ENCODE data around the gene WDFY2. TPM values are rescaled to one million over a fixed set of nuclear protein-coding genes. Genes with fewer than 3 reads are reported as not detected.

The WDFY2 gene
- total and polyA plus RNA-seq, 2 of the 8 experiments (the other 6 are each of a cell fraction or from before 2014, with no cell fraction given) = 13.9 to 29.0 TPM

DNA sequence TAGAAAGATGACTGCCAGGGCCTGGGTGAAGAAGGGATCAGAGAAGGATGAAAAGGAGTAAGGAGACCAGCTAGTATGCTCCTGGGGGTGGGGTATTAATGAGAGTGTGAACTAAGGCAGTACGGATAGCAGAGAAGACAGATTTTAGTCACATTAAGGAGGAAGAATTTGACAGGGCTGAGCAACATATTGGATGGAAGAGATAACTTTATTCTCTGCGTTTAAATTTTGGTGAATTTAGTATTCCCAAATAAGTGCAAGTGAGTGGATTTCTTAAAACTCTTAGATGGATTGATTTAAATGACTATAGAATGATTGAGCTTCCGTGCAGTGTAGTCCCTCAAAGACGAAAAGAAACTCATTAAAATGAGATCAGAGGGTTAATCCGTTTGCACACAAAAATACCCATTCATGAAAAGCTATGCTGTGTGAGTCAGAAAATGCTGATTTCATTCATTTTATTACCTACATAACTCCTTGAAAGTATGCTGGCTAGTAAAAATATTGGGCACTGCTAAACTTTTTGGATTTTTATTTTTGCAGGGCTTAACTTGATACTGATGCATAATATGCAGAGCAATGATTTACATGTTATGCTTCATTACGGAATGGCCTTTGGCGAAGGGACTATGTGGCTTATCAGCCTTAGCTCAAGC is 54.1 kb downstream of the WDFY2 start:
- POLR2A ChIA-PET (ENCODE audit: partially characterized antibody) = interaction anchor here (0.9 to 1.2 kb wide), 3 partner anchors 52 to 185 kb away, joined by 3 read pairs; partner anchors contain the start of gene INTS6
- Histone ChIP-seq H2BK20ac (ENCODE audit: low read length) (no peak overlapping the region), H3K56ac (replicated peaks; ENCODE audit: insufficient read length, low read depth, low read length) (no peak overlapping the region), H3K27ac (ENCODE audit: low read depth, low read length) (no peak overlapping the region), H2AFZ (ENCODE audit: low read length) (no peak overlapping the region), H2BK15ac (ENCODE audit: low read length) (no peak overlapping the region), H3K4me2 (ENCODE audit: insufficient read depth in 1 of 2, low read depth in 2 of 2, low read length in 2 of 2) (peak overlapping the region; percentile 38 to 44; a peak in 2 of 4 replicates), H2BK12ac (ENCODE audit: low read depth, low read length) (no peak overlapping the region), H3K18ac (ENCODE audit: extremely low read depth, low read length) (no peak overlapping the region), H3K4me1 (replicated peaks in 1 of 4; ENCODE audit: control insufficient read depth in 3 of 4, insufficient read depth in 4 of 4, low read length in 3 of 4) (peaks cover 3 to 20% (median 16%) of the 10 kb centered on the region in 4 experiments; a peak in 6 of 7 replicates), H3K23me2 (ENCODE audit: low read depth, low read length) (no peaks in the 10 kb centered on the region), H3K79me1 (ENCODE audit: low read depth, low read length) (no peaks in the 10 kb centered on the region; the same call in 1 of the 2 replicates), H3K9me3 (ENCODE audit: insufficient read depth in 2 of 2, low read depth in 1 of 2, low read length in 1 of 2) (no peaks in the 10 kb centered on the region), H3K79me2 (ENCODE audit: control insufficient read depth in 1 of 2, insufficient read depth in 2 of 2, low read length in 2 of 2) (peaks cover 0 to 91% of the 10 kb centered on the region in 2 experiments; a peak in 3 of 4 replicates), H3K14ac (ENCODE audit: insufficient read length) (no peak overlapping the region), H3K36me3 (ENCODE audit: control insufficient read depth in 2 of 4, insufficient read depth in 4 of 4, low read length in 3 of 4) (no peaks in the 10 kb centered on the region), H2AK5ac (ENCODE audit: low read depth, low read length) (no peak overlapping the region), H3K4me3 (ENCODE audit: extremely low read depth in 1 of 4, insufficient read depth in 2 of 4, low read depth in 3 of 4, low read length in 4 of 4) (no peak overlapping the region), H3K9ac (replicated peaks in 1 of 4; ENCODE audit: extremely low read depth in 1 of 4, low read depth in 3 of 4, low read length in 3 of 4) (no peak overlapping the region), H3K4ac (replicated peaks; ENCODE audit: insufficient read length, low read depth, low read length) (no peak overlapping the region), H4K20me1 (replicated peaks in 1 of 2; ENCODE audit: control insufficient read depth in 1 of 2, insufficient read depth in 2 of 2, low read length in 2 of 2) (no peaks in the 10 kb centered on the region), H3K27me3 (replicated peaks in 1 of 4; ENCODE audit: control insufficient read depth in 3 of 4, extremely low read depth in 1 of 4, insufficient read depth in 3 of 4, low read length in 3 of 4) (no peaks in the 10 kb centered on the region), H2BK120ac (replicated peaks; ENCODE audit: low read depth, low read length) (no peak overlapping the region), H4K8ac (ENCODE audit: extremely low read depth, insufficient read depth, low read length) (no peak overlapping the region), H4K91ac (replicated peaks; ENCODE audit: insufficient read length, low read length) (no peak overlapping the region), H3K23ac (ENCODE audit: insufficient read length) (no peak overlapping the region), H2BK5ac (ENCODE audit: low read depth, low read length) (no peak overlapping the region), H4K5ac (ENCODE audit: insufficient read length, low read depth, low read length) (peak overlapping the region; percentile 22)
- CTCF ChIA-PET (ENCODE audit: partially characterized antibody) = interaction anchor here (0.5 to 1.2 kb wide), 2 partner anchors 16 to 129 kb away, joined by 3 read pairs; no protein-coding TSS in a partner anchor
- no peak for DNase-seq (ENCODE audit: low read depth in 1 of 2, low spot score in 2 of 2)
- FAIRE-seq = no peak
- 56% methylated on average over 7 of the region's 7 CpGs; no CpG with 5 or more reads in 1 of the 2 experiments for WGBS, 2 experiments (ENCODE audit: extremely low coverage in 1 of 2, insufficient coverage in 1 of 2, insufficient read length in 1 of 2, insufficient replicate concordance in 2 of 2, low coverage in 1 of 2, low lambda C conversion rate in 2 of 2, missing lambda C conversion rate in 1 of 2)
- TF ChIP-seq CBX5 (IDR thresholded peaks at IDR 0.05; ENCODE audit: low read depth, low read length) = no peak
- no peak for TF ChIP-seq RNF2 (IDR thresholded peaks at IDR 0.05; ENCODE audit: borderline replicate concordance, low read depth, low read length, missing control alignments, poor library complexity, severe bottlenecking)
- TF ChIP-seq EP300 (IDR thresholded peaks at IDR 0.05; ENCODE audit: borderline replicate concordance in 1 of 2, low read depth in 2 of 2, low read length in 2 of 2) = no peak
- TF ChIP-seq NANOG (IDR thresholded peaks at IDR 0.05; ENCODE audit: insufficient read depth, low read depth, low read length, poor library complexity, severe bottlenecking) = no peak
- no peak for TF ChIP-seq KDM1A (IDR thresholded peaks at IDR 0.05; ENCODE audit: borderline replicate concordance, low read length)
- no peak for TF ChIP-seq USF2 (IDR thresholded peaks at IDR 0.05; ENCODE audit: low read length)
- TF ChIP-seq TCF12 (IDR thresholded peaks at IDR 0.05; ENCODE audit: low read depth, low read length) = no peak

Data from H1 (cell line).